Gastrocnemius medialis (tissue), 4 donors: Measurements from ENCODE around the gene RPL4. TPM values are rescaled to one million over a fixed set of nuclear protein-coding genes. Genes with fewer than 3 reads are reported as not detected.
"Not testable (repeated sequence)": the region's sequence is repeated elsewhere in the genome, so short reads cannot be mapped to it uniquely, and the experiment has no call there.

ENCODE experiments used
- ATAC-seq, 2 donors: fragments of 150-250 bp; one replicate each; pipeline ENCODE4 v1.9.1; 2016
- DNase-seq, 2 donors: peaks; one replicate each; pipeline ENCODE4 v3.0.0-alpha.2; 2019
- H3K27ac ChIP-seq, 4 donors: fragments of 200-600 bp; sonication (generic); 1 replicate in 1 of 4; 2 replicates in 3 of 4; pipeline ENCODE4 v1.5.1; 2016 to 2018; ENCODE audit warnings: mild to moderate bottlenecking in 2 of 4, moderate library complexity in 1 of 4
- H3K27me3 ChIP-seq, 3 donors: fragments of 200-600 bp; sonication (generic) in 2 of 3; 1 replicate in 1 of 3; 2 replicates in 2 of 3; pipeline versions ENCODE4 v1.5.1 to v1.6.0; 2016 to 2019; ENCODE audit warnings: mild to moderate bottlenecking in 1 of 3, moderate library complexity in 1 of 3
- H3K36me3 ChIP-seq, 2 donors: fragments of 200-600 bp; sonication (generic) in 1 of 2; one replicate each; pipeline ENCODE4 v1.5.1; 2017 to 2018
- H3K4me1 ChIP-seq, 2 donors: fragments of 200-600 bp; sonication (generic) in 1 of 2; one replicate each; pipeline ENCODE4 v1.5.1; 2016 to 2017; ENCODE audit warnings: mild to moderate bottlenecking in 2 of 2
- H3K4me3 ChIP-seq, 4 donors: fragments of 200-600 bp; sonication (generic) in 3 of 4; 1 replicate in 1 of 4; 2 replicates in 3 of 4; pipeline ENCODE4 v1.5.1; 2016 to 2019; ENCODE audit warnings: mild to moderate bottlenecking in 2 of 4
- H3K9me3 ChIP-seq, 3 donors: fragments of 200-600 bp; sonication (generic) in 2 of 3; 1 replicate in 1 of 3; 2 replicates in 2 of 3; pipeline ENCODE4 v1.5.1; 2016 to 2019
- CTCF ChIP-seq, 5 experiments: fragments of 450-650 bp in 3 of 5; fragments of 200-600 bp in 2 of 5; sonication (generic) in 2 of 5; IDR thresholded peaks in 4 of 5; conservative IDR thresholded peaks in 1 of 5; 1 replicate in 4 of 5; 2 replicates in 1 of 5; pipeline ENCODE4 v1.5.1; 2016 to 2019; ENCODE audit warnings: antibody characterized with exemption in 5 of 5, mild to moderate bottlenecking in 3 of 5, moderate library complexity in 3 of 5
- POLR2A ChIP-seq, 2 donors: fragments of 450-650 bp; IDR thresholded peaks; one replicate each; pipeline ENCODE4 v1.6.1; 2017; ENCODE audit warnings: antibody characterized with exemption in 2 of 2, mild to moderate bottlenecking in 2 of 2, moderate library complexity in 2 of 2
- in situ Hi-C, 4 donors: fragments of 200-750 bp; cut with MboI; loops; one replicate each; pipeline versions ENCODE4 v1.15.0 to v1.8.0; 2017; ENCODE audit warnings: low sequenced_read_pairs in 4 of 4
- intact Hi-C: fragments of 100-400 bp; cut with DNase I; formaldehyde crosslinking; loops from one replicate; pipeline ENCODE4 v1.15.1; 2023; ENCODE audit warnings: low total_unique reads
- total RNA-seq, 4 donors: library from RNA; depleted of rRNA; stranded (reverse); fragments of >200 nt; gene quantifications; one replicate each; pipeline versions ENCODE4 v1.1.0 to v1.2.3, GENCODE V29; 2016

The RPL4 gene
- total RNA-seq, 4 donors from 2014 or later, result 2,613 to 4,567 (median 3,688) TPM

GRCh38 chr15:66502491-66502890 lies 2.2 kb downstream of the RPL4 start:
- Histone ChIP-seq H3K4me1 (peaks cover 26 to 31% of the 10 kb centered on the region in 2 donors), H3K36me3 (peaks cover 3 to 51% of the 10 kb centered on the region in 2 donors), H3K27ac (peak overlapping the region; percentile 29 to 96 (median 92)), H3K9me3 (no peaks in the 10 kb centered on the region), H3K27me3 (no peaks in the 10 kb centered on the region), H3K4me3 (peak overlapping the region in 1 of 4 donors; percentile 92)
- in situ Hi-C loops, result loop anchor here in 1 of 4 donors (10.0 kb wide), 1 partner anchor 118 kb away; the partner anchor contains the start of gene MAP2K1
- TF ChIP-seq POLR2A (IDR thresholded peaks at IDR 0.05) (no peak), CTCF (IDR thresholded peaks at IDR 0.05 in 4 of 5, conservative IDR thresholded peaks at IDR 0.05 in 1 of 5) (no peak)
- DNase-seq (no peak), ATAC-seq (no peak)
- intact Hi-C loops, result no loop called here

GRCh38 chr15:66500346-66500745 lies 4.3 kb downstream of the RPL4 start:
- DNase-seq, H3K27me3 ChIP-seq, ATAC-seq, H3K9me3 ChIP-seq, H3K4me3 ChIP-seq, H3K27ac ChIP-seq, intact Hi-C loops: not testable (repeated sequence)
- in situ Hi-C loops, result loop anchor here in 1 of 4 donors (10.0 kb wide), 1 partner anchor 116 kb away; the partner anchor contains the start of gene MAP2K1
- Histone ChIP-seq H3K4me1 (peaks cover 34 to 42% of the 10 kb centered on the region in 2 donors), H3K36me3 (peaks cover 3 to 51% of the 10 kb centered on the region in 2 donors)

GRCh38 chr15:66498501-66499386 lies 5.9 kb downstream of the RPL4 start:
- intact Hi-C loops (loop anchor here (5.0 to 10.0 kb wide), 4 partner anchors 144 to 1314 kb away; partner anchors contain the start of genes CLPX, DIS3L, RAB11A and TIPIN), in situ Hi-C loops (loop anchor here in 2 of 4 donors (5.0 to 10.0 kb wide), 2 partner anchors 111 to 114 kb away; partner anchors contain the start of gene MAP2K1 (in 2 of the 2))
- Histone ChIP-seq H3K4me1 (peaks cover 34 to 39% of the 10 kb centered on the region in 2 donors), H3K27me3 (no peaks in the 10 kb centered on the region), H3K36me3 (peaks cover 3 to 64% of the 10 kb centered on the region in 2 donors), H3K4me3 (no peak overlapping the region), H3K9me3 (no peaks in the 10 kb centered on the region), H3K27ac (peak overlapping the region; percentile 90 to 95 (median 92))
- no peak for TF ChIP-seq POLR2A (IDR thresholded peaks at IDR 0.05)
- peak in 2 of 5 experiments; percentile 15 to 26 for TF ChIP-seq CTCF (IDR thresholded peaks at IDR 0.05 in 4 of 5, conservative IDR thresholded peaks at IDR 0.05 in 1 of 5)
- DNase-seq (no peak), ATAC-seq (no peak)

GRCh38 chr15:66497502-66498455 lies 6.9 kb downstream of the RPL4 start, which contains the start of gene SNAPC5:
Gene SNAPC5 (minus strand): TSS chr15:66497762. CDS start chr15:66497731, 31 bp downstream.
- Histone ChIP-seq H3K4me3 (peak within 1 kb of the TSS; percentile 72 to 96 (median 88)), H3K27ac (peak within 1 kb of the TSS; percentile 90 to 95 (median 92)), H3K9me3 (no peaks in the 10 kb centered on the region), H3K4me1 (peaks cover 24 to 29% of the 10 kb centered on the region in 2 donors), H3K36me3 (peaks cover 3 to 69% of the 10 kb centered on the region in 2 donors), H3K27me3 (no peaks in the 10 kb centered on the region)
- in situ Hi-C loops, result loop anchor here in 2 of 4 donors (5.0 to 10.0 kb wide), 2 partner anchors 110 to 113 kb away; partner anchors contain the start of gene MAP2K1 (in 2 of the 2)
- ATAC-seq (peak; percentile 95), DNase-seq (peak; percentile 89 to 95)
- intact Hi-C loops, result loop anchor here (1.0 to 10.0 kb wide), 5 partner anchors 111 to 1313 kb away; partner anchors contain the start of genes CLPX, DIS3L, MAP2K1 and RAB11A
- TF ChIP-seq POLR2A (IDR thresholded peaks at IDR 0.05) (peak; percentile 63 to 75), CTCF (IDR thresholded peaks at IDR 0.05 in 4 of 5, conservative IDR thresholded peaks at IDR 0.05 in 1 of 5) (peak; percentile 96 to 99 (median 98))
